ENCODE results near the gene ELAC1.
"Not testable (repeated sequence)": the region's sequence is repeated elsewhere in the genome, so short reads cannot be mapped to it uniquely, and the experiment has no call there.

Gene ELAC1

GRCh38 chr18:50989711-50990110, 21.9 kb downstream of the ELAC1 start:
- TF ChIP-seq Cebpa-rat (IDR thresholded peaks at IDR 0.05): no peak
- H3K27ac ChIP-seq: no peak overlapping the region
- no peaks in the 10 kb centered on the region for H3K9me3 ChIP-seq
- H3K4me3 ChIP-seq: no peak overlapping the region
- H3K36me3 ChIP-seq: peaks cover 21% of the 10 kb centered on the region
- H3K4me2 ChIP-seq: no peak overlapping the region
- H3K27me3 ChIP-seq: no peaks in the 10 kb centered on the region
- H4K20me1 ChIP-seq: no peaks in the 10 kb centered on the region
- H3K4me1 ChIP-seq: no peaks in the 10 kb centered on the region
- no peak overlapping the region for H3K9ac ChIP-seq

- H3K4me1 ChIP-seq: no peaks in the 10 kb centered on the region
- no peak overlapping the region for H3K9ac ChIP-seq
Observed at GRCh38 chr18:50992351-50992762, 24.5 kb downstream of the ELAC1 start.

GRCh38 chr18:50994031-50994430, 26.2 kb downstream of the ELAC1 start:
- no peaks in the 10 kb centered on the region for H4K20me1 ChIP-seq
- H3K9ac ChIP-seq: no peak overlapping the region
- TF ChIP-seq Cebpa-rat (IDR thresholded peaks at IDR 0.05): no peak
- no peaks in the 10 kb centered on the region for H3K4me1 ChIP-seq
- no peak overlapping the region for H3K4me3 ChIP-seq
- no peak overlapping the region for H3K27ac ChIP-seq
- H3K27me3 ChIP-seq: no peaks in the 10 kb centered on the region
- peaks cover 5% of the 10 kb centered on the region; the same call in 1 of the 2 replicates for H3K9me3 ChIP-seq
- no peak overlapping the region for H3K4me2 ChIP-seq
- H3K36me3 ChIP-seq: no peaks in the 10 kb centered on the region; the same call in 1 of the 2 replicates

More at GRCh38 chr18:50992351-50992762, 24.5 kb downstream of the ELAC1 start:
- Histone ChIP-seq H3K4me2 (no peak overlapping the region), H3K9me3 (no peaks in the 10 kb centered on the region; the same call in 1 of the 2 replicates), H3K36me3 (peaks cover 3% of the 10 kb centered on the region; the same call in 1 of the 2 replicates), H3K4me3 (no peak overlapping the region), H3K27me3 (no peaks in the 10 kb centered on the region), H4K20me1 (no peaks in the 10 kb centered on the region), H3K27ac (no peak overlapping the region)
- TF ChIP-seq Cebpa-rat (IDR thresholded peaks at IDR 0.05): no peak

DNA sequence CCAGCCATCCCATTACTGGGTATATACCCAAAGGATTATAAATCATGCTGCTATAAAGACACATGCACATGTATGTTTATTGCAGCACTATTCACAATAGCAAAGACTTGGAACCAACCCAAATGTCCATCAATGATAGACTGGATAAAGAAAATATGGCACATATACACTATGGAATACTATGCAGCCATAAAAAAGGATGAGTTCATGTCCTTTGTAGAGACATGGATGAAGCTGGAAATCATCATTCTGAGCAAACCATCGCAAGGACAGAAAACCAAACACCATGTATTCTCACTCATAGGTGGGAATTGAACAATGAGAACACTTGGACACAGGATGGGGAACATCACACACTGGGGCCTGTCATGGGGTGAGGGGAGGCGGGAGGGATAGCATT, 35.3 kb downstream of the ELAC1 start:
- not testable (repeated sequence) for H3K4me2 ChIP-seq, H3K27me3 ChIP-seq, H3K4me1 ChIP-seq, H3K27ac ChIP-seq, H3K9me3 ChIP-seq, H4K20me1 ChIP-seq, H3K4me3 ChIP-seq, H3K9ac ChIP-seq, H3K36me3 ChIP-seq

DNA sequence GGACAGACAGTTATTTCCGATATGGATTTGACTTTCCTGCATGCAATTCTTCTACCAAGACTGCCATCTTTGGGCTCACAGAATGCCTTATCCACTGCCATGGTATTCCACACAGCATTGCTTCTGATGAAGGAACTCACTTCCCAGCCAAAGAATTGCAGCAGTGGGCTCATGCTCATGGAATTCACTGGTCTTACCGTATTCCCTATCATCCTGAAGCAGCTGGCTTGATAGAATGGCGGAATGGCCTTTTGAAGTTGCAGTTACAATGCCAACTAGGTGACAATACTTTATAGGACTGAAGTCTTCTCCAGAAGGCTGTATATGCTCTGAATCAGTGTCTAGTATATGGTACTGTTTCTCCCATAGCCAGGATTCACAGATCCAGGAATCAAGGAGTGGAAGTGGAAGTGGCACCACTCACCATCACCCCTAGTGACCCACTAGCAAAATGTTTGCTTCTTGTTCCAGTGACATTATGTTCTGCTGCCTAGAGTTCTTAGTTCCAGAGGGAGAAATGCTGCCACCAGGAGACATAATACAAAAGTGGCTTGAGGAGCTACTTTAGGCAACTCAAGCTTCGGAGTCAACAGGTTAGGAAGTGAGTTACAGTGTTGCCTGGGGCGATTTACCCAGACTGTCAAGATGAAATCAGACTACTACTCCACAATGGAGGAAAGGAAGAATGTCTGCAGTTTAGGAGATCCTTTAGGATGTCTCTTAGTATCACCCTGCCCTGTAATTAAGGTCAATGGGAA, 38.4 kb downstream of the ELAC1 start:
- no peak for TF ChIP-seq Cebpa-rat (IDR thresholded peaks at IDR 0.05)
- Histone ChIP-seq H3K4me3 (no peak overlapping the region), H3K4me1 (no peaks in the 10 kb centered on the region), H3K27me3 (no peaks in the 10 kb centered on the region), H3K4me2 (no peak overlapping the region), H3K9ac (no peak overlapping the region), H3K36me3 (no peaks in the 10 kb centered on the region), H3K27ac (no peak overlapping the region), H3K9me3 (no peaks in the 10 kb centered on the region), H4K20me1 (no peaks in the 10 kb centered on the region)

DNA sequence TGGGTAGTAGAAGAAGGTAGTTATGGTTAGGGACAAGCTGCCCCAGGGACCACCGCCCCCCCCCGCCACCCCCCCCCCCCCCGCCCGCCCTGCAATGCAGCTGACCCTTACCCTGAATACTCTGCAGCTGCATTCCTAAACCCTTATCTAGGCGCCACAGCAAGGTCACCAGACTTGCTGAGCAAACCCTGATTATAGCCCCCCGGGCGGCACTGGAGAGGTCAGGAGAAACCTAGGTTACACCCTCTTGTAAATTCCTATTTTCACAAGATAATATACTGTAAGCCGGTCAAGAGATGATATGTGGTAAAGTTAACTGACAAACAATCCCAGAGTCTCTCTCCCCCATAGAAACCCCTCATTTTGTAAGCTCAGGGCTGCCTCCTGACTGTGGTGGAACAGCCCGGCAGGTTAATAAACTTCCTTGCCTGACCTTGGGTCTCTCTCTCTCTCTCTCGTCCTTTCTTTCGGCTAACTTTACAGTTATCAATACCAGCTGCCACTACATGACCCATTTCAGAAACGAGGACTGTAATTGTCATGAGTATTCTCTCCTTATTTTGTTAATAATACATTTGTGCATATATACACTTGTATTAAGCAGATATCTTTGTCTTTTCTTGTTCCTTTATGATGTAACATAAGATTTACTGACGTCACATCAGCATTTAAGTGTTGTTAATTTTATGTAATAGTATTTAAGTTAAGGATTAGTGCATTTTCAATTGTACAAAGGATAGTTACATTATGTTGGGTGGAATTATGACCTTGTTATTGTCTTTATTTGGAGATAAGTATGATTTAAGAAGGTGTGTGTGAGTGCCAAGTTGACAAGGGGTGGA, 39.3 kb downstream of the ELAC1 start:
- Histone ChIP-seq H3K9me3 (no peaks in the 10 kb centered on the region), H4K20me1 (no peaks in the 10 kb centered on the region), H3K4me2 (no peak overlapping the region), H3K36me3 (no peaks in the 10 kb centered on the region), H3K4me1 (no peaks in the 10 kb centered on the region), H3K27ac (no peak overlapping the region), H3K4me3 (no peak overlapping the region), H3K9ac (no peak overlapping the region), H3K27me3 (no peaks in the 10 kb centered on the region)
- TF ChIP-seq Cebpa-rat (IDR thresholded peaks at IDR 0.05): no peak

DNA sequence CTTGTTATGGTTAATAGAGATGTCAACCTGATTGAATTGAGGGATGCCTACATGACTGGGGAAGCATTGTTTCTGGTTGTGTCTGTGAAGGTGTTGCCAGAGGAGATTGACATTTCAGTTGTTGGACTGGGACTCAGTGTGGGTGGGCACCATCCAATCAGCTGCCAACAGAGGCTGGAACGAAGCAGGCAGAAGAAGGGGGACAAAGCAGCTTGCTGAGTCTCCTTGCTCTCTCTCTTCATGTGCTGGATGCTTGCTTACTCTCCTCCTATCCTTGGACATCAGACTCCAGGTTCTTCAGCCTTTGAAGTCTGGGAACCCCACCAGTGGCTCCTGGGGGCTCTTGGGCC, 39.9 kb downstream of the ELAC1 start:
- H3K4me3 ChIP-seq: no peak overlapping the region
- H3K4me1 ChIP-seq: no peaks in the 10 kb centered on the region
- no peaks in the 10 kb centered on the region for H3K9me3 ChIP-seq
- no peaks in the 10 kb centered on the region for H3K36me3 ChIP-seq
- H4K20me1 ChIP-seq: no peaks in the 10 kb centered on the region
- H3K4me2 ChIP-seq: no peak overlapping the region
- no peak overlapping the region for H3K27ac ChIP-seq
- no peak overlapping the region for H3K9ac ChIP-seq
- no peak for TF ChIP-seq Cebpa-rat (IDR thresholded peaks at IDR 0.05)
- no peaks in the 10 kb centered on the region for H3K27me3 ChIP-seq

GRCh38 chr18:51009072-51009471, 41.2 kb downstream of the ELAC1 start:
- Histone ChIP-seq H3K4me1 (no peaks in the 10 kb centered on the region), H4K20me1 (no peaks in the 10 kb centered on the region), H3K9ac (no peak overlapping the region), H3K4me3 (no peak overlapping the region), H3K36me3 (0 out of 2 replicates have a peak, but pooled peaks cover 1% of the 10 kb centered on the region), H3K27me3 (no peaks in the 10 kb centered on the region), H3K27ac (no peak overlapping the region), H3K4me2 (no peak overlapping the region), H3K9me3 (peaks cover 2% of the 10 kb centered on the region)
- TF ChIP-seq Cebpa-rat (IDR thresholded peaks at IDR 0.05): no peak

GRCh38 chr18:51010218-51010617, 42.4 kb downstream of the ELAC1 start:
- H3K4me1 ChIP-seq: no peaks in the 10 kb centered on the region
- peaks cover 13% of the 10 kb centered on the region for H3K9me3 ChIP-seq
- TF ChIP-seq Cebpa-rat (IDR thresholded peaks at IDR 0.05): no peak
- no peak overlapping the region for H3K4me3 ChIP-seq
- H3K36me3 ChIP-seq: peaks cover 10% of the 10 kb centered on the region; the same call in 1 of the 2 replicates
- no peaks in the 10 kb centered on the region for H3K27me3 ChIP-seq
- no peak overlapping the region for H3K4me2 ChIP-seq
- no peak overlapping the region for H3K27ac ChIP-seq
- H3K9ac ChIP-seq: no peak overlapping the region
- no peaks in the 10 kb centered on the region for H4K20me1 ChIP-seq

GRCh38 chr18:51011709-51012108, 43.9 kb downstream of the ELAC1 start:
- Histone ChIP-seq H3K4me2 (no peak overlapping the region), H3K9ac (no peak overlapping the region), H3K9me3 (peaks cover 14% of the 10 kb centered on the region), H3K4me1 (no peaks in the 10 kb centered on the region), H3K36me3 (peaks cover 14% of the 10 kb centered on the region; the same call in 1 of the 2 replicates), H3K27ac (no peak overlapping the region), H3K4me3 (no peak overlapping the region), H4K20me1 (no peaks in the 10 kb centered on the region), H3K27me3 (no peaks in the 10 kb centered on the region)
- no peak for TF ChIP-seq Cebpa-rat (IDR thresholded peaks at IDR 0.05)
